MM.1S (cell line): Measurements from ENCODE around the gene AHCYL2.

ENCODE experiments used
- EZH2 ChIP-seq: fragments of 300-600 bp; sonication (generic); optimal IDR thresholded peaks from 2 replicates; pipeline ENCODE3; 2017; ENCODE audit warnings: low read depth, mild to moderate bottlenecking, antibody characterized with exemption, low read length, mixed read lengths
- TF ChIP-seq, protein P1 (sequence below): fragments of 300-600 bp; sonication (generic); IDR thresholded peaks from 2 replicates; pipeline ENCODE4 v1.5.1; 2016; ENCODE audit warnings: antibody characterized with exemption, low read length, mixed read lengths

DNA sequence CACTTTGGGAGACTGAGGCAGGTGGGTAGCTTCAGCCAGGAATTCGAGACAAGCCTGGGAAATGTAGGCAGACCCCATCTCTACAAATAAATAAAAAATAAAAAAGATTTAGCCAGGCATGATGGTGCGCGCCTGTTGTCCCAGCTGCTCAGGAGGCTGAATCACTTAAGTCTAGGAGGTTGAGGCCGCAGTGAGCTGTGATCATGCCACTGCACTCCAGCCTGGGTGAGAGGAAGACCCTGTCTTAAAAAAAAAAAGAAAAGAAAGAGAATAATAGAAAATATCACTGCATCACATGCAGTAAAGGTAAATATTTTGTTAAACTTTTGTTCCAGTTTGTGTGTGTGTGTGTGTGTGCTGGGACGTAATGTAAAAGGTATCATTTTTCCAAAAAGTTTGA is 212.4 kb downstream of the AHCYL2 start:
- TF ChIP-seq, protein P1, sequence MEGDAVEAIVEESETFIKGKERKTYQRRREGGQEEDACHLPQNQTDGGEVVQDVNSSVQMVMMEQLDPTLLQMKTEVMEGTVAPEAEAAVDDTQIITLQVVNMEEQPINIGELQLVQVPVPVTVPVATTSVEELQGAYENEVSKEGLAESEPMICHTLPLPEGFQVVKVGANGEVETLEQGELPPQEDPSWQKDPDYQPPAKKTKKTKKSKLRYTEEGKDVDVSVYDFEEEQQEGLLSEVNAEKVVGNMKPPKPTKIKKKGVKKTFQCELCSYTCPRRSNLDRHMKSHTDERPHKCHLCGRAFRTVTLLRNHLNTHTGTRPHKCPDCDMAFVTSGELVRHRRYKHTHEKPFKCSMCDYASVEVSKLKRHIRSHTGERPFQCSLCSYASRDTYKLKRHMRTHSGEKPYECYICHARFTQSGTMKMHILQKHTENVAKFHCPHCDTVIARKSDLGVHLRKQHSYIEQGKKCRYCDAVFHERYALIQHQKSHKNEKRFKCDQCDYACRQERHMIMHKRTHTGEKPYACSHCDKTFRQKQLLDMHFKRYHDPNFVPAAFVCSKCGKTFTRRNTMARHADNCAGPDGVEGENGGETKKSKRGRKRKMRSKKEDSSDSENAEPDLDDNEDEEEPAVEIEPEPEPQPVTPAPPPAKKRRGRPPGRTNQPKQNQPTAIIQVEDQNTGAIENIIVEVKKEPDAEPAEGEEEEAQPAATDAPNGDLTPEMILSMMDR, result no peak
- no peak for TF ChIP-seq EZH2
